Measurements from ENCODE around the gene LARP1B. TPM values are rescaled to one million over a fixed set of nuclear protein-coding genes. Genes with fewer than 3 reads are reported as not detected.
"Not testable (repeated sequence)": the region's sequence is repeated elsewhere in the genome, so short reads cannot be mapped to it uniquely, and the experiment has no call there.

The LARP1B gene
- total and polyA plus RNA-seq, 7 experiments from 2014 or later, result 3.9 to 18.2 (median 10.2) TPM

DNA sequence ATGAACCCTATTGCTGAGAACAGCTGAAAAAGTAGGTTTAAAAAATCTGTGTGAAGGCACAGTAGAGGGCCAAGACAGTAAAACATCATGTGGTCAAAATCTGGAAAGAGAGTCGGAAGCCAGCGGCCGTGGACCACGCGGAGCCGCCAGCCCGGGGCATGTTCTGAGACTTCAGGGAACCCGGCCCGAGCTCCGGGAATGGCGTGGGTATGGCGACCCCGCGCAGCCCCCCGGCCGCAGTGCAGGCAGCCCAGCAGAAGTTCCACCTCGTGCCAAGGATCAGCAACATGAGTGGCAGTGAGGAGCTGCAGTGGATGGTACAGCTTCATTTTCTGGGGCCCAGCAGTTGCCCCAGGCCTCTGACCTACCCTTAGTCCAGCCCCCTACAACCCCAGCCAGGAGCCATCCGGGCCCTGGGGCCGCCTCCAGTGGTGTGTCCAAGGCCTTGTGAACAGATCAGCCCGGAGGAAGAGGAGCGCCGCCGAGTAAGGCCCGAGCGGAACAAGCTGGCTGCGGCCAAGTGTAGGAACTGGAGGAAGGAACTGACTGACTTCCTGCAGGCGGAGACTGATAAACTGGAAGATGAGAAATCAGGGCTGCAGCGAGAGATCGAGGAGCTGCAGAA, 94.2 kb downstream of the LARP1B start:
- Histone ChIP-seq H3K27me3 (ENCODE audit: control insufficient read depth in 2 of 2, insufficient read depth in 2 of 2, low read length in 2 of 2) (no peaks in the 10 kb centered on the region), H3K27ac (ENCODE audit: low read depth, low read length) (no peak overlapping the region), H3K4me1 (ENCODE audit: control insufficient read depth in 2 of 2, insufficient read depth in 2 of 2, low read length in 2 of 2) (no peaks in the 10 kb centered on the region), H3K4me3 (ENCODE audit: low read length) (no peak overlapping the region), H3K36me3 (ENCODE audit: control insufficient read depth in 2 of 3, insufficient read depth in 3 of 3, low read length in 3 of 3) (no peaks in the 10 kb centered on the region), H3K9me3 (ENCODE audit: control insufficient read depth in 2 of 3, low read length in 3 of 3) (no peaks in the 10 kb centered on the region)
- Mint-ChIP-seq H3K27ac (no peak overlapping the region), H3K4me3 (no peak overlapping the region), H3K27me3 (no peaks in the 10 kb centered on the region), H3K9me3 (peaks cover 0 to 10% (median 0%) of the 10 kb centered on the region in 11 donors), H3K36me3 (peaks cover 0 to 22% (median 7%) of the 10 kb centered on the region in 5 donors), H3K4me1 (peaks cover 0 to 3% (median 0%) of the 10 kb centered on the region in 7 donors)
- intact Hi-C loops (cut with micrococcal nuclease), result no loop called here
- ATAC-seq, result no peak
- POLR2A ChIA-PET, result no interaction called here
- no peak for DNase-seq
- CTCF ChIA-PET, result no interaction called here

DNA sequence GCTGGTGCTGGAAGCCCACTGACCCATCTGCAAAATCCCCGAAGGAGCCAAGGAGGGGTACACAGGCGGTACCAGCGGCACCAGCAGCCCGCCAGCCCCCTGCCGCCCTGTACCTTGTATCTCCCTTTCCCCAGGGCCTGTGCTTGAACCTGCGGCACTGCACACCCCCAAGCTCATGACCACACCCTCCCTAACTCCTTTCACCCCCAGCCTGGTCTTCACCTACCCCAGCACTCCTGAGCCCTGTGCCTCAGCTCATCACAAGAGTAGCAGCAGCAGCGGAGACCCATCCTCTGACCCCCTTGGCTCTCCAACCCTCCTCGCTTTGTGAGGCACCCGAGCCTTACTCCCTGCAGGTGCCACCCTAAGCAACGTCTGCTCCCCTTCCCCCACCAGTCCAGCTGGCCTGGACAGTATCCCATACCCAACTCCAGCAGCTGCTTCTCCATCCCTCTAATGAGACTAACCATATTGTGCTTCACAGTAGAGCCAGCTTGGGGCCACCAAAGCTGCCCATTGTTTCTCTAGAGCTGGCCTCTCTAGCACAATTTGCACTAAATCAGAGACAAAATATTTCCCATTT, 94.9 kb downstream of the LARP1B start:
- intact Hi-C loops (cut with micrococcal nuclease), result no loop called here
- Histone ChIP-seq H3K27me3 (ENCODE audit: control insufficient read depth in 2 of 2, insufficient read depth in 2 of 2, low read length in 2 of 2) (no peaks in the 10 kb centered on the region), H3K4me3 (ENCODE audit: low read length) (no peak overlapping the region), H3K27ac (ENCODE audit: low read depth, low read length) (no peak overlapping the region), H3K36me3 (ENCODE audit: control insufficient read depth in 2 of 3, insufficient read depth in 3 of 3, low read length in 3 of 3) (no peaks in the 10 kb centered on the region), H3K4me1 (ENCODE audit: control insufficient read depth in 2 of 2, insufficient read depth in 2 of 2, low read length in 2 of 2) (no peaks in the 10 kb centered on the region), H3K9me3 (ENCODE audit: control insufficient read depth in 2 of 3, low read length in 3 of 3) (no peaks in the 10 kb centered on the region)
- no peak overlapping the region for H3K27ac Mint-ChIP-seq
- DNase-seq (no peak), ATAC-seq (no peak)
- POLR2A ChIA-PET, result no interaction called here
- peaks cover 0 to 3% (median 0%) of the 10 kb centered on the region in 7 donors for H3K4me1 Mint-ChIP-seq
- CTCF ChIA-PET, result no interaction called here
- H3K4me3 Mint-ChIP-seq, result no peak overlapping the region
- no peaks in the 10 kb centered on the region for H3K27me3 Mint-ChIP-seq
- H3K9me3 Mint-ChIP-seq, result peaks cover 0 to 10% (median 0%) of the 10 kb centered on the region in 11 donors
- peaks cover 0 to 22% (median 7%) of the 10 kb centered on the region in 5 donors for H3K36me3 Mint-ChIP-seq

DNA sequence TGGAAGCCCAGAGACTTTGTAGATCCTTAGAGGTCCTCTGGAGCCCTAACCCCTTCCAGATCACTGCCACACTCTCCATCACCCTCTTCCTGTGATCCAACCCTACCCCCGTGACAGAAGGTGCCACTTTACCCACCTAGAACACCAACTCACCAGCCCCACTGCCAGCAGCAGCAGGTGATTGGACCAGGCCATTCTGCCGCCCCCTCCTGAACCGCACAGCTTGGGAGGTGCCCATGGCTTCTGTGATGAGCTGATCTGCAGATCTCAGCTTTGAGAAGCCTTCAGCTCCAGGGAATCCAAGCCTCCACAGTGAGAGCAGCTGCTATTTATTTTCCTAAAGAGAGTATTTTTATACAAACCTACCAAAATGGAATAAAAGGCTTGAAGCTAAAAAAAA, 95.4 kb downstream of the LARP1B start:
- intact Hi-C loops (cut with micrococcal nuclease); H3K4me3 Mint-ChIP-seq; POLR2A ChIA-PET: not testable (repeated sequence)

DNA sequence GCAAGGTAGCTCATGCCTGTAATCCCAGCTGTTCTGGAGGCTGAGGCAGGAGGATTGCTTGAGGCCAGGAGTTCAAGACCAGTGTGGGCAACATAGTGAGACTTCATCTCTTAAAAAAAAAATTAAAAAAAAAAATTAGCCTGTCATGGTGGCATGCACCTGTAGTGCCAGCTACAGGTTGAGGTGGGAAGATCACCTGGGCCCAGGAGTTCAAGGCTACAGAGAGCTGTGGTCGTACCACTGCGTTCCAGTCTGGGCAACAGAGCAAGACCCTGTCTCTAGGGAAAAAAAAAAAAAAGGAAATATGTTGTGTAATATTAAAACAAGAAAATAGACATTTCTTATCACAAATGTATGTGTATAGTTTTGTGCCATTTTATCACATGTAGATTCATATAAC, 97.8 kb downstream of the LARP1B start:
- Mint-ChIP-seq H3K27me3 (no peaks in the 10 kb centered on the region), H3K9me3 (peaks cover 0 to 10% (median 0%) of the 10 kb centered on the region in 11 donors), H3K36me3 (peaks cover 0 to 16% (median 7%) of the 10 kb centered on the region in 5 donors), H3K4me3 (no peak overlapping the region), H3K4me1 (peaks cover 0 to 3% (median 0%) of the 10 kb centered on the region in 7 donors), H3K27ac (no peak overlapping the region)
- H3K27me3 ChIP-seq (ENCODE audit: control insufficient read depth in 2 of 2, insufficient read depth in 2 of 2, low read length in 2 of 2), result no peaks in the 10 kb centered on the region
- intact Hi-C loops (cut with micrococcal nuclease), result no loop called here
- ATAC-seq, result no peak
- DNase-seq, result no peak
- ChIA-PET POLR2A (no interaction called here), CTCF (interaction anchor here (0.7 kb wide), 1 partner anchor 39 kb away, joined by 3 read pairs; no protein-coding TSS in a partner anchor)
- no peak overlapping the region for H3K27ac ChIP-seq (ENCODE audit: low read depth, low read length)
- H3K9me3 ChIP-seq (ENCODE audit: control insufficient read depth in 2 of 3, low read length in 3 of 3), result no peaks in the 10 kb centered on the region
- H3K4me1 ChIP-seq (ENCODE audit: control insufficient read depth in 2 of 2, insufficient read depth in 2 of 2, low read length in 2 of 2), result no peaks in the 10 kb centered on the region
- H3K4me3 ChIP-seq (ENCODE audit: low read length), result no peak overlapping the region
- no peaks in the 10 kb centered on the region for H3K36me3 ChIP-seq (ENCODE audit: control insufficient read depth in 2 of 3, insufficient read depth in 3 of 3, low read length in 3 of 3)

More for the DNA sequence above, 95.4 kb downstream of the LARP1B start:
- H3K4me1 ChIP-seq (ENCODE audit: control insufficient read depth in 2 of 2, insufficient read depth in 2 of 2, low read length in 2 of 2); H3K4me3 ChIP-seq (ENCODE audit: low read length); ATAC-seq; H3K4me1 Mint-ChIP-seq; H3K36me3 ChIP-seq (ENCODE audit: control insufficient read depth in 2 of 3, insufficient read depth in 3 of 3, low read length in 3 of 3); CTCF ChIA-PET; H3K27ac ChIP-seq (ENCODE audit: low read depth, low read length); H3K27me3 Mint-ChIP-seq; H3K9me3 Mint-ChIP-seq; H3K27me3 ChIP-seq (ENCODE audit: control insufficient read depth in 2 of 2, insufficient read depth in 2 of 2, low read length in 2 of 2); H3K9me3 ChIP-seq (ENCODE audit: control insufficient read depth in 2 of 3, low read length in 3 of 3); H3K27ac Mint-ChIP-seq; DNase-seq: not testable (repeated sequence)
- H3K36me3 Mint-ChIP-seq, result peaks cover 0 to 22% (median 7%) of the 10 kb centered on the region in 5 donors

DNA sequence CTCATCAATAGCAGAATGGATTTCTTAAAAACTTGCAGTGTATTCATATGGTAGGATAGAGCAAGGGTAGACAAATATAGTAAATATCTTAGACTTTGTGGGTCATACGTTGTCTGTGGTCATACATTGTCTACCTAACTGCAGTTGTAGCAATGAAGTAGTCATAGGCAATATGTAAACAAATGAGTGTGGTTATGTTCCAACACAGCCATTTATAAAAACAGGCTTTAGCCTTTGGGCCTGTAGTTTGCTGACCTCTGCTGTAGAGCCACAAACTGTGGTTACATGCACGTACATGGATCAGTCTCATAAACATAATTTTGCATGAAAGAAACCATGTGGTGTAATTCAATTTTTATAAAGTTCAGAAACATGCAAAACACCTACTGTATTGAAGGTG, 98.9 kb downstream of the LARP1B start:
- H3K27ac Mint-ChIP-seq, result no peak overlapping the region
- H3K9me3 Mint-ChIP-seq, result peaks cover 0 to 10% (median 0%) of the 10 kb centered on the region in 11 donors
- Histone ChIP-seq H3K27me3 (ENCODE audit: control insufficient read depth in 2 of 2, insufficient read depth in 2 of 2, low read length in 2 of 2) (no peaks in the 10 kb centered on the region), H3K27ac (ENCODE audit: low read depth, low read length) (no peak overlapping the region), H3K4me3 (ENCODE audit: low read length) (no peak overlapping the region), H3K4me1 (ENCODE audit: control insufficient read depth in 2 of 2, insufficient read depth in 2 of 2, low read length in 2 of 2) (no peaks in the 10 kb centered on the region), H3K36me3 (ENCODE audit: control insufficient read depth in 2 of 3, insufficient read depth in 3 of 3, low read length in 3 of 3) (no peaks in the 10 kb centered on the region), H3K9me3 (ENCODE audit: control insufficient read depth in 2 of 3, low read length in 3 of 3) (no peaks in the 10 kb centered on the region)
- ATAC-seq (no peak), DNase-seq (no peak)
- peaks cover 0 to 14% (median 7%) of the 10 kb centered on the region in 5 donors for H3K36me3 Mint-ChIP-seq
- no peak overlapping the region for H3K4me3 Mint-ChIP-seq
- CTCF ChIA-PET, result no interaction called here
- no peaks in the 10 kb centered on the region for H3K27me3 Mint-ChIP-seq
- intact Hi-C loops (cut with micrococcal nuclease), result loop anchor here in 1 of 2 donors (5.0 kb wide), 1 partner anchor 553 kb away; no protein-coding TSS in a partner anchor
- POLR2A ChIA-PET, result no interaction called here
- H3K4me1 Mint-ChIP-seq, result peaks cover 0 to 3% (median 0%) of the 10 kb centered on the region in 7 donors

DNA sequence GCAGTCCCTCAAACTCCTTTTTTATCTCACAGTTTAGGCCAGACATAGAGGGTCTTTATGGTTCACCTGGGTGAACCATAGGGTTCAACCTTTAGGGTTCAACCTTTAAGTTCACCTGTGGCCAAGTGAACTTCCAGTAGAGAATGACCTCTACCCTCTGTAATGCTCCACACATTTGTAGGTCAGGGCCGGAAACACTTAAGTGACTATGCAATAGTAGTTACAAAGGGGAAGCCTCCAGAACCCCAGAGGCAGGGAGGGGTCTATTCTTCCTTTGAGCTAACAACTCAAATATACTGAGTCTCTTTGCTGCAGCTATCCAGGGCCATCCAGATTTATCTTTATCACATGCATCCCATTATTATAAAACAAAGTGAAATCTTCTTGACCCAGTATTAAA, 100.0 kb downstream of the LARP1B start:
- H3K36me3 Mint-ChIP-seq, result peaks cover 0 to 9% (median 5%) of the 10 kb centered on the region in 5 donors
- Histone ChIP-seq H3K9me3 (ENCODE audit: control insufficient read depth in 2 of 3, low read length in 3 of 3) (no peaks in the 10 kb centered on the region), H3K27ac (ENCODE audit: low read depth, low read length) (no peak overlapping the region), H3K4me1 (ENCODE audit: control insufficient read depth in 2 of 2, insufficient read depth in 2 of 2, low read length in 2 of 2) (no peaks in the 10 kb centered on the region), H3K36me3 (ENCODE audit: control insufficient read depth in 2 of 3, insufficient read depth in 3 of 3, low read length in 3 of 3) (no peaks in the 10 kb centered on the region), H3K27me3 (ENCODE audit: control insufficient read depth in 2 of 2, insufficient read depth in 2 of 2, low read length in 2 of 2) (no peaks in the 10 kb centered on the region), H3K4me3 (ENCODE audit: low read length) (no peak overlapping the region)
- H3K4me3 Mint-ChIP-seq, result no peak overlapping the region
- ChIA-PET CTCF (no interaction called here), POLR2A (no interaction called here)
- intact Hi-C loops (cut with micrococcal nuclease), result loop anchor here in 1 of 2 donors (5.0 kb wide), 1 partner anchor 554 kb away; no protein-coding TSS in a partner anchor
- no peaks in the 10 kb centered on the region for H3K27me3 Mint-ChIP-seq
- H3K4me1 Mint-ChIP-seq, result no peaks in the 10 kb centered on the region
- H3K9me3 Mint-ChIP-seq, result peaks cover 0 to 10% (median 0%) of the 10 kb centered on the region in 11 donors
- H3K27ac Mint-ChIP-seq, result no peak overlapping the region
- DNase-seq (no peak), ATAC-seq (no peak)

DNA sequence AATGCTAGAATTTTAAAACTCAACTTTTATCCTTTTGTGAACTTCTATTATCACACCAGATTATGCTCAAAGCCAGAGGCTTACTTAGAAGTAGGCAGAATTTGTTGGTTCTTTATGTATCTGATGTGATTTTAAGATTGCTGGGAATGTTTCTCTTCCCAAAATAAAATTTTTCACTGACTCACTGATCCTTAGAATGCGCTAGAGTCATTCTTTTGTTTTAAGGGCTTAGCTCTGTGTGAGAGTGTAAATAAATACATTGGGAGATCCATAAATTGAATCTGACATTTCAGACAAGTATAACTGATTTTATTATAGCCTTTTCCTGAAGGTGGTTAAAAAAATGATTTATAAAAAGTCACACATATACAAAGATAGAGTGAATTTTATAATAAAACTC, 101.3 kb downstream of the LARP1B start:
- Mint-ChIP-seq H3K27ac (no peak overlapping the region), H3K36me3 (no peaks in the 10 kb centered on the region), H3K4me3 (no peak overlapping the region), H3K27me3 (no peaks in the 10 kb centered on the region), H3K9me3 (no peaks in the 10 kb centered on the region), H3K4me1 (no peaks in the 10 kb centered on the region)
- Histone ChIP-seq H3K27me3 (ENCODE audit: control insufficient read depth in 2 of 2, insufficient read depth in 2 of 2, low read length in 2 of 2) (no peaks in the 10 kb centered on the region), H3K9me3 (ENCODE audit: control insufficient read depth in 2 of 3, low read length in 3 of 3) (no peaks in the 10 kb centered on the region), H3K4me3 (ENCODE audit: low read length) (no peak overlapping the region), H3K4me1 (ENCODE audit: control insufficient read depth in 2 of 2, insufficient read depth in 2 of 2, low read length in 2 of 2) (no peaks in the 10 kb centered on the region), H3K36me3 (ENCODE audit: control insufficient read depth in 2 of 3, insufficient read depth in 3 of 3, low read length in 3 of 3) (no peaks in the 10 kb centered on the region), H3K27ac (ENCODE audit: low read depth, low read length) (no peak overlapping the region)
- DNase-seq (no peak), ATAC-seq (no peak)
- POLR2A ChIA-PET, result no interaction called here
- intact Hi-C loops (cut with micrococcal nuclease), result loop anchor here in 1 of 2 donors (5.0 kb wide), 1 partner anchor 555 kb away; no protein-coding TSS in a partner anchor
- CTCF ChIA-PET, result no interaction called here

Data from naive thymus-derived CD4-positive, alpha-beta T cell (primary cell).